Measurements from ENCODE around the gene TEX14.

- TF ChIP-seq CTCF (IDR thresholded peaks at IDR 0.05 in 2 of 3, conservative IDR thresholded peaks at IDR 0.05 in 1 of 3; ENCODE audit: control insufficient read depth in 2 of 3, extremely low read depth in 1 of 3, insufficient read depth in 1 of 3, low read depth in 3 of 3, low read length in 3 of 3) (no peak), NR2C2 (IDR thresholded peaks at IDR 0.05; ENCODE audit: borderline replicate concordance, control insufficient read depth, insufficient read length, low read depth) (no peak)
These were observed 161.2 kb downstream of the TEX14 start for GRCh38 chr17:58530655-58531054.

Data from GM12878 (cell line).